Sciatic nerve (tissue), 2 donors: ENCODE measurements around the gene GGTLC1. TPM values are rescaled to one million over a fixed set of nuclear protein-coding genes. Genes with fewer than 3 reads are reported as not detected.

ENCODE experiments used
- ATAC-seq: fragments of 200-7000 bp; cut with Tn5 transposase; one replicate; pipeline ENCODE4 v1.9.1; 2020; ENCODE audit warnings: mild to moderate bottlenecking, moderate library complexity
- DNase-seq: peaks from one replicate; pipeline ENCODE4 v3.0.0-alpha.2; 2020; ENCODE audit warnings: low spot score
- intact Hi-C: fragments of 100-400 bp; cut with DNase I; formaldehyde crosslinking; loops from one replicate; pipeline ENCODE4 v1.14.2; 2022
- total RNA-seq: library from RNA; stranded (reverse); fragmentation: NEBNext Ultra II Directional; extraction: Animal tissue kit (Norgen Biotek cat#: 25700); gene quantifications from one replicate; pipeline ENCODE4 v1.2.1, GENCODE V29; 2021
- donor health status: DM: no; HTN: no; CAD: no.
- donor health status: DM: no; HTN: no; CAD: no.

The GGTLC1 gene
- not detected for total RNA-seq

- ATAC-seq, result no peak
Observed at GRCh38 chr20:23988561-23988960, at the start of gene GGTLC1. Gene GGTLC1 (minus strand): TSS chr20:23988779. CDS start chr20:23986611, 2,168 bp downstream.

GRCh38 chr20:24034820-24035219 is 46.2 kb upstream of the GGTLC1 start:
- ATAC-seq, result peak; percentile 63
- intact Hi-C loops, result no loop called here
- no peak for DNase-seq

More at GRCh38 chr20:23988561-23988960, at the start of gene GGTLC1:
- intact Hi-C loops, result loop anchor here (5.0 kb wide), 1 partner anchor 51 kb away; no protein-coding TSS in a partner anchor
- no peak for DNase-seq

GRCh38 chr20:24033565-24033964 is 45.0 kb upstream of the GGTLC1 start:
- ATAC-seq, result no peak
- intact Hi-C loops, result no loop called here
- DNase-seq, result no peak

GRCh38 chr20:24033151-24033550 is 44.6 kb upstream of the GGTLC1 start:
- DNase-seq, result no peak
- no peak for ATAC-seq
- intact Hi-C loops, result no loop called here

- no peak for DNase-seq
- ATAC-seq, result no peak
- intact Hi-C loops, result no loop called here
Observed at GRCh38 chr20:24032400-24032898, 43.9 kb upstream of the GGTLC1 start.

GRCh38 chr20:24027229-24027628 is 38.6 kb upstream of the GGTLC1 start:
- intact Hi-C loops, result no loop called here
- peak; percentile 94 for ATAC-seq
- peak; percentile 77 for DNase-seq

- ATAC-seq, result peak; percentile 45
- DNase-seq, result no peak
- intact Hi-C loops, result no loop called here
Observed at GRCh38 chr20:24022621-24023180, 34.1 kb upstream of the GGTLC1 start.

DNA sequence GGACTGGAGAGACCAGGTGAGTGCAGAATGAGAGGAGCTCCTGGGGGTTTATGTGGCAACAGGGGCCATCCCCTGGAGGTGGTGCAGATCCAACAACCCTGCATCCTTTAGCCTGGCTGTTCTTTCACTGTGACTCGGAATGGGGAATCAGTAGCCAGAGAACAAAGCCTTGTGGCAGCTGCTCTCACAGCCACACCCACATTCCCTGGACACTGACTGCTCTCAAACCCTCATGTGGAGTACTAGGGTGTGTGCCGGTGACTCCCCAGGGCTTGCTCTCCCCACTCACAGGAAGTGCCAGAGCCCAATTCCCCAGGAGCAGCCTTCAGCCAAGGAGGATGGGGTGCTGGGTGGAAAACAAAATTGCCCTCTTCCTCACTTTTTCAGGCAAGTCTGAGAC is 30.2 kb upstream of the GGTLC1 start:
- ATAC-seq (no peak), DNase-seq (no peak)
- intact Hi-C loops, result no loop called here

GRCh38 chr20:24017458-24017755 is 28.8 kb upstream of the GGTLC1 start:
- ATAC-seq, result no peak
- no peak for DNase-seq
- intact Hi-C loops, result no loop called here

DNA sequence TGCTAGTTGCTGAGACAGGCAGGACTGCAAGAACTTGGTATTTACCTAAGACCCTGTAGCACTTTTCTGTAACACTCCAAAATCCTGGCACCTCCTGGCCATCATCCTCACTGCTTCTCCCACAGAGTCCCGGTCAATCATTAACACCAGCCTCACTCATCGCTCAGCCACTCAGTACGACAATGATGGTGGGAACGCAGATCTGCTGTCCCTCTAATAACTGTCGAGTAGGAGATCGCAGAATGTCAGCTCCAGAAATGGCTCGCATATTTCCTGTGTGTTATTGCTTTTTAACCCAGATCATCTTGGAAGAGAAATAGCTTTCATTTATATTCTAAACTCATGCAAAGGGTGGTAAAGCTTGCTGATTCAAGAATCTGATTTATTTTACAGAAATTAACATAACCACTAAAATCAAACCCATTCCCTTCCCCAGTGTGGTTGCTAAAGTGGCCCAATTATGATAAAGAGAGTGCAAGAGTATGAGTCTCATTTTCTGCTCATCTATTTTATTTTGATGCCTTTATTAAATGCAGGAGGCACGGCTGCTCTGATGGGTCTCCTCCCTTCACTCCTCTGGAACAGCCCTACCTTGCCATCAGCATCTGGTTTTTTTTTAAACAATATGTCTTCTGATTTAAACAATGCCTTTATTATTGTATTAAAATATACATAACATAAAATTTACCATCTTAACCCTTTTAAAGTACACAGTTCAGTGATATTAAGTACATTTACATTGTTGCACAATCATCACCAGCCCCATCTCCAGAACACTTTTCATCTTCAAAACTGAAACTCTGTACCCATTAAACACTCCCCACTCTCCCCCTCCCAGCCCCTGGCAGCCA is 28.3 kb upstream of the GGTLC1 start:
- intact Hi-C loops, result no loop called here
- DNase-seq (no peak), ATAC-seq (no peak)

DNA sequence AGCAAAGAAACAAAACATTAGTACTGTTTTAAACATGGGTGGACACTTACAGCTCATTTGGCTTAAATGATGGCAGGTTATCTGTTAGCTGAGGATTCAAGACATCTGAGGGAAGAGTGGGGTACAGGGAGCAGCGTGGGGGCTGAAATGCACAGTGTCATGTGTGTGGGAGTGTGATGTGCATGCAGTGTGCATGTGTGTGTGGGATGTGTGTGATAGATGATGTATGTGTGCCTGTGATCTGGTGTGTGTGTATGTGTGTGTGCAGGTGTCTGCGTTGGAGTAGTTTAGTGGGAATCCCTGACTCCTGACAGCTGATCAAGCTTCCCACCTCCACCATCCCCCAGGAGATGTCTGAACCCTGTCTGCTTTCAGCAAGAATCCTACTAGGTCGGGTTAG is 25.4 kb upstream of the GGTLC1 start:
- intact Hi-C loops, result no loop called here
- DNase-seq (no peak), ATAC-seq (no peak)

GRCh38 chr20:24011282-24011681 is 22.7 kb upstream of the GGTLC1 start:
- intact Hi-C loops, result no loop called here
- ATAC-seq (no peak), DNase-seq (no peak)

DNA sequence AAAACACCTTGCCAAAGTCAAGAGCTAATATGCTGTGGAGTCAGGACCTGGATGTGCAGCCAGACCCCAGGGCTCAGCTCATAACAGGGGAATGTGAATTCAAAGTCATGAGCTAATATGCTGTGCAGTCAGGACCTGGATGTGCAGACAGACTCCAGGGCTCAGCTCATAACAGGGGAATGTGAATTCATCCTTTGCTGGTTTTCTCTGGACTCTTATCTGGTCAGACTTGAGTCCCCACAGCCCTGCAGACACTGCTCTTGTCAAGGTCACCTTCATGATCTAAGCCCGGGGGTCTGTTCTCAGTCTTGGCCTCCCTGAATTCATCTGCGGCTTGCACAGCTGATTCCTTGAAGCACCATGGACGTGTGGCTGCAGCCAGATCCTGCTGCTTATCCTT is 19.2 kb upstream of the GGTLC1 start:
- ATAC-seq (no peak), DNase-seq (no peak)
- intact Hi-C loops, result loop anchor here (2.0 kb wide), 1 partner anchor 43 kb away; no protein-coding TSS in a partner anchor

- DNase-seq (no peak), ATAC-seq (no peak)
- intact Hi-C loops, result loop anchor here (2.0 kb wide), 1 partner anchor 44 kb away; no protein-coding TSS in a partner anchor
Observed at GRCh38 chr20:24007073-24007595, 18.6 kb upstream of the GGTLC1 start.

DNA sequence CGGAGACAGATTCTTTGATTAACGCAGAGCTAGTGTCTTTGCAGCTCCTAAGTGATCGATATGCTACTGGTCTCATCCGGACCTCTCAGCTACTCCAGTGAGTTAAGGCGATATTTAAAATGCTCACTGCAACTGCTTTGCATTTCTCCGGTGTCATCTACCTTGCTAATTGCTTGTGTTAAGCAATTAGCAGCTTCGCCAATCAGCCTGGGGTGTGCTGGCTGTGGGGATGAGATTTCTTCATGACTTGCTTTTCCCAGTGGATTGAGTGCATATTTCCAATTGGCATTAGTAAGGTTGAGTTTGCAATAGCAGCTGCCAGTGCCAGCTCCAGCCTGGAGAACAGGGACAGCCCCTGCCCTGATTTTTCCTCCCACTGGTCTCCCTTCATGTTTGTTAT is 18.0 kb upstream of the GGTLC1 start:
- DNase-seq, result no peak
- intact Hi-C loops, result loop anchor here (2.0 kb wide), 1 partner anchor 44 kb away; no protein-coding TSS in a partner anchor
- ATAC-seq, result no peak

- intact Hi-C loops, result no loop called here
- no peak for ATAC-seq
- DNase-seq, result no peak
Observed at GRCh38 chr20:24004471-24004870, 15.9 kb upstream of the GGTLC1 start.

GRCh38 chr20:24002896-24003295 is 14.3 kb upstream of the GGTLC1 start:
- ATAC-seq, result no peak
- no peak for DNase-seq
- intact Hi-C loops, result no loop called here

DNA sequence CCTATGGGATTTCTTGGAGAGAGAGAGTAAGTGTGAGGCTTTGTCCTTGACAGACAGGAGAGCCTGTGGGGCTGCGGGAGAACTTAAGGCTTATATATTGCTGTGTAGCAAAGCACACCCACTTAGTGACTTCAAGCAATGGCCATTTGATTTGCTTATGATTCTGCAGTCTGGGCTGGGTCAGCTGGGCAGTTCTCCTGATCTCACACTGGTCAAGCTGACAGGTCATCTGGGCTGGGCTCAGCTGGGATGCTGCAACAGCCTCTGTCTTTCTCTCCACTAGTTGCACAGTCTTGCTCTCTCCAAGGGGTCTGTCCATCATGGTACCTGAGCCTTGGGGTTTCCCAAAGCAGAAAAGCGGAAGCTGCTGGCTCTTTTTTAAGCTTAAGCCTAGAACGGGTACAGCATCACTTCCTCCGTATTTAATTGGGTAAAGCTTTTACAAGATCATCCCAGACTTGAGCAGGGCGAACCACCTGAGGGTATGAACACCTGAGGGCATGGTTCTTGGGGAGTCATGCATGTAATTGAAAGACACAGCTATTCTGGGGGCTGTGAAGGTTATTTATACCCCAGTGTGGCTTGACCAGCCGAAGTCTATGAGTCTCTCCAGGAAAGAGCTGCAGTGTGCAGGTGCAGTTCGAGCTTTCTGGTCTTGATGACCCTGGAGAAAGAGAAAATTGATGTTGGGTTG is 13.3 kb upstream of the GGTLC1 start:
- ATAC-seq, result no peak
- DNase-seq, result no peak
- intact Hi-C loops, result no loop called here

DNA sequence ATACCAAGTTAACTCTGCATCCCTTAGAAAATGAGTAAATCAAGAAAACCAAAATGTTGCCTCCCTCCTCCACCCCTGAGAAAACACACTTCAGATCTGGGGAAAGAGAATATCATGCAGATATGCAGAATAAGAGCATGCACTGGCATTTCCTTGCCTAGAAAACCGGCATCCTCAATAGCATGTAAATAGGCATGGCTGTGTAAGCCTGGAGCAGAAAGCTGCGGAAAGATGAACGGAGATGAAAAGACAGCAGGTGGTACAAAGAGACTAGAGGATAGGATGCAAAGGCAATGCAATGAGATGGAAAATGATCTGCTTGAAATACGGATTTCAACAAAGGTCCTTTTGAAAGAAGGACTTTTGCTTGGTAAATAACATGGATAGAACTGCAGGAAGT is 10.3 kb upstream of the GGTLC1 start:
- ATAC-seq, result no peak
- intact Hi-C loops, result no loop called here

GRCh38 chr20:23998392-23998791 is 9.8 kb upstream of the GGTLC1 start:
- ATAC-seq (no peak), DNase-seq (no peak)
- intact Hi-C loops, result no loop called here

More for the DNA sequence above, 10.3 kb upstream of the GGTLC1 start:
- no peak for DNase-seq
